Body of pancreas (tissue), 4 donors: ENCODE measurements around the gene TRIM24. TPM values are rescaled to one million over a fixed set of nuclear protein-coding genes. Genes with fewer than 3 reads are reported as not detected.
"Not testable (repeated sequence)": the region's sequence is repeated elsewhere in the genome, so short reads cannot be mapped to it uniquely, and the experiment has no call there.

Experiments used
- ATAC-seq: fragments of 150-250 bp; one replicate; pipeline ENCODE4 v1.9.1; 2016
- DNase-seq, 4 donors: peaks; one replicate each; pipeline ENCODE4 v3.0.0-alpha.2; 2019
- H3K27ac ChIP-seq, 4 donors: fragments of 200-600 bp; sonication (generic); 1 replicate in 3 of 4; 2 replicates in 1 of 4; pipeline versions ENCODE4 v1.5.1 to v1.6.1; 2016 to 2019; ENCODE audit warnings: mild to moderate bottlenecking in 1 of 4, mixed read lengths in 1 of 4, moderate library complexity in 1 of 4
- H3K27me3 ChIP-seq, 2 donors: fragments of 200-600 bp; sonication (generic); one replicate each; pipeline ENCODE4 v1.6.0; 2016; ENCODE audit warnings: mild to moderate bottlenecking in 1 of 2
- H3K36me3 ChIP-seq, 2 donors: fragments of 200-600 bp; sonication (generic); replicated peaks in 1 of 2; 2 replicates each; pipeline ENCODE4 v1.5.1; 2016; ENCODE audit warnings: low read depth in 2 of 2; ENCODE audit not compliant: insufficient read depth in 1 of 2
- H3K4me1 ChIP-seq: fragments of 200-600 bp; sonication (generic); one replicate; pipeline ENCODE4 v1.6.0; 2016
- H3K4me3 ChIP-seq, 2 donors: fragments of 200-600 bp; sonication (generic); 1 replicate in 1 of 2; 2 replicates in 1 of 2; pipeline ENCODE4 v1.5.1; 2016 to 2019
- H3K9me3 ChIP-seq, 3 donors: fragments of 200-600 bp; sonication (generic); 1 replicate in 2 of 3; 2 replicates in 1 of 3; pipeline ENCODE4 v1.5.1; 2016
- POLR2A ChIP-seq, 3 donors: fragments of 450-650 bp; IDR thresholded peaks; one replicate each; pipeline ENCODE4 v1.6.1; 2016; ENCODE audit warnings: antibody characterized with exemption in 3 of 3, mild to moderate bottlenecking in 2 of 3
- WGBS, 2 donors: methylation state at CpG; one replicate each; pipeline ENCODE4 v1.1.5; 2017; 5-methylcytosine and 5-hydroxymethylcytosine counted together
- intact Hi-C: fragments of 100-400 bp; cut with DNase I; formaldehyde crosslinking; loops from one replicate; pipeline ENCODE4 v1.15.1; 2023
- total RNA-seq, 2 donors: library from RNA; depleted of rRNA; stranded (reverse); fragments of >200 nt; gene quantifications; one replicate each; pipeline ENCODE4 v1.1.0, GENCODE V29; 2016
- TF ChIP-seq, protein P1 (sequence below), 7 experiments: fragments of 450-650 bp in 4 of 7; fragments of 200-600 bp in 3 of 7; sonication (generic) in 3 of 7; IDR thresholded peaks; one replicate each; pipeline ENCODE4 v1.5.1; 2016 to 2019; ENCODE audit warnings: antibody characterized with exemption in 7 of 7

Gene TRIM24
- total RNA-seq, 2 donors from 2014 or later = 12.2 to 12.5 TPM

GRCh38 chr7:138481447-138482380 lies 21.7 kb downstream of the TRIM24 start:
- WGBS, 2 donors = 78 to 88% methylated on average over 11 of the region's 11 CpGs

GRCh38 chr7:138483531-138483930 lies 23.5 kb downstream of the TRIM24 start:
- WGBS, 2 donors = 87 to 98% methylated on average over 2 of the region's 2 CpGs
- peaks cover 9% of the 10 kb centered on the region for H3K4me1 ChIP-seq
- H3K36me3 ChIP-seq = no peaks in the 10 kb centered on the region
- ATAC-seq = no peak
- no peaks in the 10 kb centered on the region for H3K9me3 ChIP-seq
- intact Hi-C loops = no loop called here
- DNase-seq = no peak
- no peaks in the 10 kb centered on the region for H3K27me3 ChIP-seq
- no peak overlapping the region for H3K4me3 ChIP-seq
- no peak overlapping the region for H3K27ac ChIP-seq
- TF ChIP-seq, protein P1, sequence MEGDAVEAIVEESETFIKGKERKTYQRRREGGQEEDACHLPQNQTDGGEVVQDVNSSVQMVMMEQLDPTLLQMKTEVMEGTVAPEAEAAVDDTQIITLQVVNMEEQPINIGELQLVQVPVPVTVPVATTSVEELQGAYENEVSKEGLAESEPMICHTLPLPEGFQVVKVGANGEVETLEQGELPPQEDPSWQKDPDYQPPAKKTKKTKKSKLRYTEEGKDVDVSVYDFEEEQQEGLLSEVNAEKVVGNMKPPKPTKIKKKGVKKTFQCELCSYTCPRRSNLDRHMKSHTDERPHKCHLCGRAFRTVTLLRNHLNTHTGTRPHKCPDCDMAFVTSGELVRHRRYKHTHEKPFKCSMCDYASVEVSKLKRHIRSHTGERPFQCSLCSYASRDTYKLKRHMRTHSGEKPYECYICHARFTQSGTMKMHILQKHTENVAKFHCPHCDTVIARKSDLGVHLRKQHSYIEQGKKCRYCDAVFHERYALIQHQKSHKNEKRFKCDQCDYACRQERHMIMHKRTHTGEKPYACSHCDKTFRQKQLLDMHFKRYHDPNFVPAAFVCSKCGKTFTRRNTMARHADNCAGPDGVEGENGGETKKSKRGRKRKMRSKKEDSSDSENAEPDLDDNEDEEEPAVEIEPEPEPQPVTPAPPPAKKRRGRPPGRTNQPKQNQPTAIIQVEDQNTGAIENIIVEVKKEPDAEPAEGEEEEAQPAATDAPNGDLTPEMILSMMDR (IDR thresholded peaks at IDR 0.05) = no peak
- no peak for TF ChIP-seq POLR2A (IDR thresholded peaks at IDR 0.05)

More at GRCh38 chr7:138481447-138482380, 21.7 kb downstream of the TRIM24 start:
- TF ChIP-seq POLR2A (IDR thresholded peaks at IDR 0.05) = no peak
- TF ChIP-seq, protein P1 (IDR thresholded peaks at IDR 0.05) = no peak
- DNase-seq (no peak), ATAC-seq (no peak)
- intact Hi-C loops = no loop called here
- H3K27ac ChIP-seq = no peak overlapping the region
- H3K9me3 ChIP-seq = no peaks in the 10 kb centered on the region
- H3K27me3 ChIP-seq = no peaks in the 10 kb centered on the region
- H3K4me1 ChIP-seq = peaks cover 25% of the 10 kb centered on the region
- H3K36me3 ChIP-seq = no peaks in the 10 kb centered on the region
- no peak overlapping the region for H3K4me3 ChIP-seq

- H3K4me3 ChIP-seq, intact Hi-C loops, H3K4me1 ChIP-seq, H3K27me3 ChIP-seq, H3K9me3 ChIP-seq, H3K36me3 ChIP-seq, ATAC-seq, DNase-seq, H3K27ac ChIP-seq: not testable (repeated sequence)
- WGBS, 2 donors = 89 to 91% methylated on average over 1 of the region's 1 CpG
Observed at GRCh38 chr7:138485508-138485907, 25.4 kb downstream of the TRIM24 start.

- H3K9me3 ChIP-seq, H3K4me1 ChIP-seq, ATAC-seq, H3K36me3 ChIP-seq, H3K27me3 ChIP-seq, DNase-seq, intact Hi-C loops, H3K27ac ChIP-seq, H3K4me3 ChIP-seq: not testable (repeated sequence)
- 97 to 98% methylated on average over 6 of the region's 6 CpGs for WGBS, 2 donors
Observed at GRCh38 chr7:138489139-138489538, 29.1 kb downstream of the TRIM24 start.

- DNase-seq = no peak
- no peaks in the 10 kb centered on the region for H3K36me3 ChIP-seq
- no peak for ATAC-seq
- H3K4me3 ChIP-seq = no peak overlapping the region
- H3K27me3 ChIP-seq = no peaks in the 10 kb centered on the region
- intact Hi-C loops = no loop called here
- 80 to 93% methylated on average over 4 of the region's 4 CpGs for WGBS, 2 donors
- TF ChIP-seq, protein P1 (IDR thresholded peaks at IDR 0.05) = no peak
- no peak for TF ChIP-seq POLR2A (IDR thresholded peaks at IDR 0.05)
- no peak overlapping the region for H3K27ac ChIP-seq
- peaks cover 8% of the 10 kb centered on the region for H3K4me1 ChIP-seq
- no peaks in the 10 kb centered on the region for H3K9me3 ChIP-seq
Observed at GRCh38 chr7:138491612-138492386, 31.7 kb downstream of the TRIM24 start.
